Activated T-cell treated with anti-CD3 and anti-CD28 coated beads, Interleukin-2, amount 50 U/mL, for 24 hours (primary cell): ENCODE results near the gene ARHGAP24.

ENCODE experiments used
- DNase-seq: peaks from one replicate; pipeline ENCODE4 v3.0.0-alpha.2; 2020
- H3K27ac Mint-ChIP-seq: 2 replicates; pipeline ENCODE4 v1.8.0; 2020; ENCODE audit warnings: mild to moderate bottlenecking, mixed read lengths
- H3K27me3 Mint-ChIP-seq: 2 replicates; pipeline ENCODE4 v1.8.0; 2020; ENCODE audit warnings: mixed read lengths
- H3K36me3 Mint-ChIP-seq: 2 replicates; pipeline ENCODE4 v1.8.0; 2020; ENCODE audit warnings: low read depth, mixed read lengths
- H3K4me1 Mint-ChIP-seq: 2 replicates; pipeline ENCODE4 v1.8.0; 2020; ENCODE audit warnings: low read depth, mixed read lengths
- H3K4me3 Mint-ChIP-seq: 2 replicates; pipeline ENCODE4 v1.8.0; 2020; ENCODE audit warnings: mild to moderate bottlenecking, moderate library complexity, mixed read lengths
- H3K9me3 Mint-ChIP-seq: 2 replicates; pipeline ENCODE4 v1.8.0; 2020; ENCODE audit warnings: mixed read lengths

ARHGAP24 gene

DNA sequence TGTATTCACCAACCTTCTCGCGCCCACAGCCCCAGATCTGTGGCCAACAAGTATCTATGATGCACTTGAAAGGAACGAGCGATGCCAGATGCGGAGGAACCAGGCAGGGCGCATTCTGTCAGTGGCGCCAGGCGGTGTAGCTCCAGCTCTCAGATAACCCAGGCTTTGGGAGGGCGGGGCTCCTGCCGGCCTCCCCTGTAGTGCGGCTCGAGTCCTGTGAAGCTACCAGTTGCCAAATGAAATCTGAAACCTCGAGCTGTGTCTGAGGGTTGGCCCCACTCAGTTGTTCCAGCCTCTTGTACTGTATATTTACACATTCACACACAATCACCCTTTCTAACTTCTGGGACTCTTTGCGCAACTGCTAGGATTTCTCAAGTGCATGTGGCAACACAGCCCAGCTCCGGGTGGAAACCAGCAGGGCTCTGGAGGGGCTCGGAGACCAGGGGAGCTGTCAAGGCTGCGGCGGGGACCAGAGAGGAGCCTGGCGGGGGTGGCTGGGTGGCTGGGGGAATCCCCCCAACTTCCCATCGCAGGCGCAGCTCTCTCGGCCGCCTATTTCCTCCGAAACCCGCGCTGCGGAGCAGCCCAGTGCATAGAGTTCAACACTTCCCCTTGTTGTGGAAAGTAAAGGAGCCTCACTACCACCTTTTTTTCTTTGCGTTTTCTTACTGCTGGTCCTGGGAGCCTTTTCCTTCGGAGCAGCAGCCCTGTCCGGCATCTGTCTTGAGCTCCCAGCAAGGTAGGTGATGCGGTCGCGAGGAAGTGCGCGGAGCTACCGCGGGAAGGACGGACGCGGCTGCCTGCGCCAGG is at the start of gene ARHGAP24:
Gene ARHGAP24 (plus strand): TSS at position 333 of the 813 bp plus-strand sequence.
- Mint-ChIP-seq H3K27me3 (peaks cover 45% of the 10 kb centered on the region), H3K36me3 (no peaks in the 10 kb centered on the region), H3K9me3 (peaks cover 3% of the 10 kb centered on the region), H3K4me1 (peaks cover 2% of the 10 kb centered on the region), H3K27ac (no peak within 1 kb of the TSS), H3K4me3 (peak within 1 kb of the TSS; percentile 27)
- DNase-seq = no peak

DNA sequence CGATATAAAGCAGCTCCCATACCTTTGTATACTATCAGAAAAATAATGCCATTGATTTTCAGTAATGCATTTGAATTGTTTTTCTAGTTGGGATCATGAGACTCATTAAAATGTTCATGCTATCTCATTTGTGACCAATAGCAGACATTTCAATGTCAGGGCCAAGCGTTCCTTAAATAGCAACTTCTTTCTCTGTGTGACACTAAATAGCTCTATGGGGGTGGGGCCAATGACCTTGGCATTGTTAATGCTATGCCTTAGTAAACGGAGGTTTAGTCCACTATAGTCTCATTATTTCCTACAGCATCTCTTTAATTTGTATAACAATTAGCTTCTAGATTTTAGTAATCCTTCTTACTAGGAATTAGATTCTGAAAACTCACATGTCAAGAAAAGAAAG is 48.6 kb upstream of the ARHGAP24 start:
- Mint-ChIP-seq H3K36me3 (no peaks in the 10 kb centered on the region), H3K27ac (no peak overlapping the region), H3K4me3 (no peak overlapping the region), H3K4me1 (no peaks in the 10 kb centered on the region), H3K9me3 (peaks cover 5% of the 10 kb centered on the region), H3K27me3 (no peaks in the 10 kb centered on the region)
- no peak for DNase-seq

DNA sequence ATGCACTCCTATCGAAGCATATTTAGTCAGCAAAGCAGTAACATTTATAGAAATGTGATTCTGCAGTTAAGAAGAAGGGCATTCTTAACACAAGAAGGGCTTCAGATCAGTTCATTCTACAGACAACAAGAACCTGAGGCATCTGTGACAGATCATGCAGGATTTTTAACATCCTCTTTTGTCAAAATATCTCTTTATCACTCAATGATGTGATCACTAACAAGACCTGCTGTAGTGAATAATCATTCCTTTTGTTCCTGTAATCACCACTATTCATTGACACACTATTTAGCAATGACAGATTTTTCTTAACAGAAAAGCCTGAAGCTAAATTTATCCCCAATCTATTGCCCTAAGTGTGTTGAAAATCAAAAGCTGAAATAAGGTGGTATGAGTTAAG is 47.8 kb upstream of the ARHGAP24 start:
- peaks cover 5% of the 10 kb centered on the region for H3K9me3 Mint-ChIP-seq
- H3K36me3 Mint-ChIP-seq = no peaks in the 10 kb centered on the region
- DNase-seq = no peak

DNA sequence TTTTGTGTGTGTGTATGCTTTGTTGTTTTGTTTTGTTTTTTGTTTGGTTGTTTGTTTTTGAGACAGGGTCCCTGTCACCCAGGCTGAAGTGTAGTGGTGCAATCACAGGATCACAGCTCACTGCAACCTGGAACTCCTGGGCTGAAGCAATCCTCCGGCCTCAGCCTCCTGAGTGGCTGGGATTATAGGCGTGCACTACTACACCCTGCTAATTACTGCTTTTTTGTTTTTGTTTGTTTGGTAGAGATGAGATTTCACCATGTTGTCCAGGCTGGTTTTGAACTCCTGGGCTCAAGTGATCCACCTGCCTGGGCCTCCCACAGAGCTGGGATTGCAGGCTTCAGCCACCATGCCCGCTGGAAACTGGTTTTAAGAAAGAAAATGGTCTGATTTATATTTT is 44.7 kb upstream of the ARHGAP24 start:
- DNase-seq = no peak
- Mint-ChIP-seq H3K36me3 (no peaks in the 10 kb centered on the region), H3K9me3 (no peaks in the 10 kb centered on the region), H3K4me3 (no peak overlapping the region), H3K4me1 (no peaks in the 10 kb centered on the region), H3K27me3 (no peaks in the 10 kb centered on the region), H3K27ac (no peak overlapping the region)

More for the DNA sequence above, 47.8 kb upstream of the ARHGAP24 start:
- Mint-ChIP-seq H3K4me1 (no peaks in the 10 kb centered on the region), H3K27me3 (no peaks in the 10 kb centered on the region), H3K4me3 (no peak overlapping the region), H3K27ac (no peak overlapping the region)

DNA sequence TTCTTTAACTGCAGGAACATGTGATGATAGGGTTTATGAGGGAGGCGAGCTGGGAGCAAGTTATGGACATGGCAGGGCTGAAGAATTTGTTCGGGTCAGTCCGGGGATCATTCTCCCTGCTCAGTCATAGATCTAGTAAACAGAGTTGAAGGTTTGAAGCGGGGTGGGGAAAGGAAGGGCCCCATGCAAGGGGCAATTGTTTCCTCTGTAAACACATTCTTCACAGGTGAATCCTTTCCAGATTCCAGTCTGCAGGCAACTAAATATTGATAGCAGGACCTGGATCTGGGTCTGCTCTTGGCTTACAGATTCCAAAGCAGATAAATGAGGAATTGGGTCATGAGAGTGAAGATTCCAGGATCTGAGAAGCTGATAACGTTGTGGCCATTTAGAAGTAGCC is 44.3 kb upstream of the ARHGAP24 start:
- no peak for DNase-seq
- no peaks in the 10 kb centered on the region for H3K36me3 Mint-ChIP-seq
- H3K4me3 Mint-ChIP-seq = no peak overlapping the region

DNA sequence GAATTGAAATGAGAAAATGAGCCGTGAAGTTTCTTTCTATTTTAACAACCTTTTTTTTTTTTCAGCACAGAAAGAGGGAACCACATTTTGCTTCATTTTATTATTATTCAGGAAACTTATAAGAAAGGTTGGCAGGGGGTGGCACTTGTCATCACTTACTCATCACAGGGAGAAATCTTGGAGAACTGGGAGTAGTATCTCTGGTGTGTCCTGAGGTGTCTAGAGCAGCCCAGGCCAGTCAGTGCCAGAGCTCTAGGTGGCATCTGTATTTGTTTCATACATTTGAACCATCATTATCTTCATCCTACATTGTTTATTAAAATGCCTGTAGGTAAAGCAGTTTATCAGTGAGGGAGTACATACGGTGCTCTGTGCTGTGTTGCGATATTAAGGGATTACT is 43.8 kb upstream of the ARHGAP24 start:
- Mint-ChIP-seq H3K27ac (no peak overlapping the region), H3K9me3 (no peaks in the 10 kb centered on the region), H3K27me3 (no peaks in the 10 kb centered on the region), H3K4me3 (no peak overlapping the region), H3K36me3 (no peaks in the 10 kb centered on the region), H3K4me1 (no peaks in the 10 kb centered on the region)
- DNase-seq = no peak

More for the DNA sequence above, 44.3 kb upstream of the ARHGAP24 start:
- Mint-ChIP-seq H3K27ac (no peak overlapping the region), H3K4me1 (no peaks in the 10 kb centered on the region), H3K9me3 (no peaks in the 10 kb centered on the region), H3K27me3 (no peaks in the 10 kb centered on the region)

DNA sequence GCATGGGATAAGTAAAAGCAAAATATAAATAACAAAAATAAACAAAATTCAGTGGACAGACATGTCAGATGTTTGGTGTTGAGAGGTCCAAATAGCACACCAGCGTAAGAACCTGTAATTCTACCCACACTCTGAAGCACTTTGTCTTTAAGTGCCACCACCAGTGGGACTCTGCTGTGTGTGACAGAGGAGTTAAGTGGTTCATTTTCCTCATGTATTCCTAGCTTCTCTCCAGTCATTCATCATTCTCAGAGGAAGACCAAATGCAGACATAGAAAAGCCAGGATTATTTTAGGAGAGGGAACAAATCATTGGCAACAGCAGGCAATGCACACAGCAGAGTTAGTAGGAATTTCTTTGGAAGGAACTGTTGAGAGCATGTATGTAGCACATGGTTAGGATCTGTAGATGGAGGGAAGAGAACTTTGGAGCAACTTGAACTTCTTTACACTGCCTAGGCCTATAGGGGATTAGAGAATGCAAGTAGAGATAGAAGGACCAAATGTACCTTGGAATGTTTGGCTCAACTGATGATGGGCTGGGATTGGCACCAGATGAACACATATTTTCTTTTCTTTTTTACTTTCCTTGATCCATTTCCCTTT is 43.0 kb upstream of the ARHGAP24 start:
- no peaks in the 10 kb centered on the region for H3K36me3 Mint-ChIP-seq
- no peak overlapping the region for H3K4me3 Mint-ChIP-seq
- no peaks in the 10 kb centered on the region for H3K4me1 Mint-ChIP-seq
- peaks cover 3% of the 10 kb centered on the region for H3K9me3 Mint-ChIP-seq
- DNase-seq = no peak
- no peaks in the 10 kb centered on the region for H3K27me3 Mint-ChIP-seq
- H3K27ac Mint-ChIP-seq = no peak overlapping the region

DNA sequence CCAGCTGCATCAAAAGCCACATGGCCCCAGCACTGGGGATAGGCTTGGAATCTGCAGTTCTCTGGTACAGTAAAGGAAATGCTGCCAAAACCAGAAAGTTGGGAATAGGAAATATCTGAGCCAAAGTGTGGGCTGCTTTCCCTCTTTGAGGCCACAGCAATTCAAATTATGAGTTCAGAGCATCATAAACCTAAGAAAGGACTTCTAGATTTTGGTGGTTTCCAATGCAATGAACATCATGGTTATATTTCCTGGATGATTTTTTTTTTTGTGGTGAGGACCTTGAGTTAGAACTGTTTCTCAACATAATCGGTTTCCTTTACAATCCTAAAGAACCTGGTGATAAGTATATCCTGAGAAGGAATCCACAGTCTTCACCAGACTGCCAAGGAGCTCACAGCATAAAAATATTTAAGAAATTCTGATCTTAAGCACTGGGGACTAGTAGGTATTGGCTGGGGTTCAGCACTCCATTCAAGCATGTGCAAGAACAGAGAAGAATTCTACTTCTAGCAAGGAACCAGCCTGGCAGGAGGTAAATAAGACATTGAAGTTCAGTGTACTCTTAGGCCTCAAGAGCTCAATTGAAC is 29.8 kb upstream of the ARHGAP24 start:
- no peaks in the 10 kb centered on the region for H3K9me3 Mint-ChIP-seq
- H3K36me3 Mint-ChIP-seq = no peaks in the 10 kb centered on the region
- DNase-seq = no peak
- H3K27me3 Mint-ChIP-seq = no peaks in the 10 kb centered on the region
- no peak overlapping the region for H3K4me3 Mint-ChIP-seq
- no peaks in the 10 kb centered on the region for H3K4me1 Mint-ChIP-seq
- H3K27ac Mint-ChIP-seq = no peak overlapping the region

DNA sequence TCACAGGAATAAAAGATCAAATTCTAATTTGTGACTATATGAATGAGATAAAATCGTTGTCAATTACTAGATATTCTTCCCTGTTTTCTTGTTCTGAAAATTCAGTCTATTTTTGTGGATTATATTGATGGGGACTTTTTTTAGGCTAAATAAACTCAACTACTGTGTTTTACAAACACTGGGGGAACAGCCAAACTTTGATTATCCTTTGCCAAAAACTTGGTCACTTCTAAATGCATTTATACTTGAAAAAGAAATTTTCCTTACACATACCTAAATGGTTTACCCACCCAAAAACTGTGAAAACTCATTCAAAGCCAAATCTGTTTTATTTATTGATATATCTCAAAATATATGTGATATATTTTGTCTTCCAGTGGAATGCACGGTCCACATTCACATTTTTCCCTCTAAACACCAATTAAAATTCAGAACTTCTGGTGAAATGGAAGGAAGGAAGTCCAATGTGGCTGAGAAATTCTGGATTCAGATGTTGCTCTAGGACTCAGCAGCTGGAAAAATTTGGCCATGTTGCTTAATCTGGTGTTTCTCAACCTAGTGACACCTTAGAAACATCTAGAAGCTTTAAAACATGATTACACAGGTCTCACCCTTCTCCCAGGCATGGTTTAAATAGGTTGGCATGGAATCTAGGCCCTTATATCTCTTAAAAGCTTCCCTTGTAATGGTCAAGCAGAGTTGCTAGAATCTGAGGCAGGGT is 28.6 kb upstream of the ARHGAP24 start:
- DNase-seq = no peak
- no peaks in the 10 kb centered on the region for H3K9me3 Mint-ChIP-seq
- H3K36me3 Mint-ChIP-seq = no peaks in the 10 kb centered on the region
- H3K27me3 Mint-ChIP-seq = no peaks in the 10 kb centered on the region
- H3K27ac Mint-ChIP-seq = no peak overlapping the region
- no peak overlapping the region for H3K4me3 Mint-ChIP-seq
- H3K4me1 Mint-ChIP-seq = no peaks in the 10 kb centered on the region

DNA sequence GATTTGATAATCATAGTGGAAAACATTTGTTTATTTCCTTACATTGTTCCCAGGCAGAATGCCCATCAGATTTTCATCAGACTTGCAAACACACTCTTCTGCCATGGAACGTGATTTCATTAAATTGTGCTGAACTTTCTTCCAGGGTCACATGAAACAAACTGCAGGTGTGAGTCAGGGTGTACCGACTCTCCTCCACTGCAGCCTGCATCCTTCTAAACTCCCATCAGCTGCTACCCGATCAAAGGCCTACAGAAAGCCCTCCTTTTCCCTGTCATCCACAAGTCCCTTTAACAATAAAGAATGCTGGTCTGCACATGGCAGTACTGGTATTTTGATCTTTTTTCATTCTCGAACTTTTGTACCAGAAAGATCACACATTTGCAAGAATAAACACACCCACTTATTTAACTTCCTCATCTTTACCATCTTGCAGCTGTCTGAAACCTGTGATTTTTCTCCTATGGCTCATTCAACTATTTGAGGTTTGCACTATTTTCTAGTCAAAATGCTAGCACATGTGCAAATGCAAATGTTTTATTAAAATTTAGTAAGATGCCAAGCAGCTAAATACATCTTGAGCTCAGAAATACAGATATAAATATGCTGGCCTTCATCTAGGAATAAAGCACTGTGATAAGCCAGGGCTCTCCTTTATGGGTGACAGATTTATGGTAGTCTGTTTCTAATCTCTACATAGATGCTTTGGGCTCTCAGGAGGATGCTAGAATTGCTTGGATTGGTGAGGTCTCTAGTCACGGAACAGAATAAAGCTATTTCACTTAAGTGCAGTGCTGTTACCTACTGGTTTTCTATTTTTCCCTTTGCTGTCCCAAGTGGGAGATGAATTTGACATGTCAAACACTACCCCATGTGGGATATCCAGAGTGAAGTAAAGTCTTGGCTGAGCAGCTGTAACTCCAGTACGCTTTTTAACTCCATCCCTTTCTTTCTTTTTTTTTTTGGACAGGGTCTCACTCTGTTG is 25.8 kb upstream of the ARHGAP24 start:
- no peak for DNase-seq
- Mint-ChIP-seq H3K9me3 (no peaks in the 10 kb centered on the region), H3K4me1 (no peaks in the 10 kb centered on the region), H3K36me3 (no peaks in the 10 kb centered on the region), H3K27ac (no peak overlapping the region), H3K4me3 (no peak overlapping the region), H3K27me3 (no peaks in the 10 kb centered on the region)

DNA sequence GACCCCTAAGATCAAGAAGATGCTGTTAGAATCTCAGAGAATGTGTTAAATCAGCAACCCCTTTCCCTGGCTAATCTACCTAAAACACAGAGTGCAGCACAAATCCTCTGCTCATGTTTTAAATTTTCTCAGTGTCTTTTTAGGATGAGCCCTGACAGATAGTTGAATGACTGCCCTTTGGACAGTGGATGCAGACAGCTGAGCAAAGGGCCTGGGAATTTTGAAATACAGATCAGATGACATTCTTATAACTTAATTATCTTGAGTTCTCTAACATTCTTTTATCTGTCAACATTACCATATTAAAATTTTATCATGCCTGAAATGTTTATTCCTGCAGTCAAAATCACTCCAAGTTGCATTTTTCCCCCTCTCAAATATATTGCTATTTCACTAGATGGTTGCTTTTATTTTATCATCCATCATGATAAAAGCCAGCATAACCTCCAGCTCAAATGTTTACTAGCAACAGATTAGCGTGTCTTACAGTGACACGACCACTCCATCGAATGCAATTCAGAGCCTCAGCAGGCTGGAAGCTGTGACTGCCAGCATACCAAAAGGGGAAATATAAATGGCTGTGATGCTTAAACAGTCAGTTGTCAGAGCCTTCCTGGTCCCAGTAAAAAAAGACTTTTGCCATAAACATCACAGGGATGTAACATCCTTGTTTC is 22.8 kb upstream of the ARHGAP24 start:
- Mint-ChIP-seq H3K9me3 (no peaks in the 10 kb centered on the region), H3K27ac (no peak overlapping the region), H3K4me1 (no peaks in the 10 kb centered on the region)

DNA sequence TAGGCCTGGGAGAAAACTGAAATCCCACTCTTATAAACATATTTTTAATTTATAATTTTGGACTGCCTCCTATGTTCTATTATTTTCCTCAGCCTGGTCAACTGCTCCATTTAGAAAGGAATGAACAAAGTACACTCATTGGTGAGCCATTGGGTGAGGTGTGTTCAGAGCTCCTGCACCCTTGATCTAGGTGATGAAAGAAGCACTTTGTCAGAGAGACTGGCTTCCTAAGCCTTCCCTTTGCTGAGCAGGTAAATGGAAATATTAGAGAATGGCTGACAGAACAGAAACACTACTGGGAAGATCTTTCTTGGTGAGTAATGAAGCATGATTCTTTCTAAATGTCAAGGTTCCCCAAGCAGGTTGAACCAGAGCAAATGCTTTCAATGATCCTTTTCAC is 19.0 kb upstream of the ARHGAP24 start:
- no peak for DNase-seq
- Mint-ChIP-seq H3K4me1 (no peaks in the 10 kb centered on the region), H3K27me3 (no peaks in the 10 kb centered on the region), H3K9me3 (no peaks in the 10 kb centered on the region), H3K36me3 (no peaks in the 10 kb centered on the region), H3K4me3 (no peak overlapping the region), H3K27ac (no peak overlapping the region)

More for the DNA sequence above, 22.8 kb upstream of the ARHGAP24 start:
- no peak for DNase-seq
- no peaks in the 10 kb centered on the region for H3K36me3 Mint-ChIP-seq
- H3K27me3 Mint-ChIP-seq = no peaks in the 10 kb centered on the region
- H3K4me3 Mint-ChIP-seq = no peak overlapping the region

DNA sequence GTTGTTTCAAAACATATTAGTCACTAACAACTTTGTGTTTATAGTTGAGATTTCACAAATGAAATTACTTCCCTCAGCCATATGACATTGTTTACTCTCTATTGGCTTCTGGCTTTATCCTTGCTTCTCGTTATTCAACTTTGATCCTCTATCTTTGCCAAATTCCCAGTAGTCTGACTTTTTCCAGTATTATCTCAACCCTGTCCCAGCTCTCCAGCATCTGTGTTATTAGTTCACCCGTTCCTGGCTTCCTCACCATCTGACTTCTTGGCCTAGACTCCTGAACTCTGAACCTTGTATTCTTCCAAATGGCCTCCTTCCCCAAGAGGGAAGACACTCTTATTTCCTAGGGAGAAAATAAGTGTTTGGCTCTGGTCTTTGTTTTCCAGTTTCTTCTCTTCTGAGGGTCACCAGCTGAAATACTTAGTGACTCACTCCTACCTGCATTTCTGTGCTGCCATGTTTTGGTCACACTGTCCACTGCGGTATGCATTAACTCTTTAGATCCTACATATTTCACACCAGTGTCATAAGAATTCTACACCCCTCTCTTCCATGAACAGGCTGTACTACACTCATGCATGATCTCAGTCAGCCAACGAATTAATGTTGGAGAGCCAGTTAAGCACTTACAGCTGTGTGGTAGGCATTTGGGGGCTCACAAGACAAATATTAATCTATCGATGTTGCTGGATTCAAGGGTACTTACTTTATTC is 17.0 kb upstream of the ARHGAP24 start:
- no peak for DNase-seq
- H3K4me1 Mint-ChIP-seq = no peaks in the 10 kb centered on the region
- H3K9me3 Mint-ChIP-seq = no peaks in the 10 kb centered on the region
- H3K4me3 Mint-ChIP-seq = no peak overlapping the region
- no peaks in the 10 kb centered on the region for H3K27me3 Mint-ChIP-seq
- no peaks in the 10 kb centered on the region for H3K36me3 Mint-ChIP-seq
- H3K27ac Mint-ChIP-seq = no peak overlapping the region
